NK-92 (cell line): Measurements from ENCODE around the gene KLHDC8B.

Experiments
- DNase-seq: peaks from one replicate; lab custom pipeline; 2025; ENCODE audit not compliant: unreplicated experiment; lab: John Stamatoyannopoulos, UW

The KLHDC8B gene

DNA sequence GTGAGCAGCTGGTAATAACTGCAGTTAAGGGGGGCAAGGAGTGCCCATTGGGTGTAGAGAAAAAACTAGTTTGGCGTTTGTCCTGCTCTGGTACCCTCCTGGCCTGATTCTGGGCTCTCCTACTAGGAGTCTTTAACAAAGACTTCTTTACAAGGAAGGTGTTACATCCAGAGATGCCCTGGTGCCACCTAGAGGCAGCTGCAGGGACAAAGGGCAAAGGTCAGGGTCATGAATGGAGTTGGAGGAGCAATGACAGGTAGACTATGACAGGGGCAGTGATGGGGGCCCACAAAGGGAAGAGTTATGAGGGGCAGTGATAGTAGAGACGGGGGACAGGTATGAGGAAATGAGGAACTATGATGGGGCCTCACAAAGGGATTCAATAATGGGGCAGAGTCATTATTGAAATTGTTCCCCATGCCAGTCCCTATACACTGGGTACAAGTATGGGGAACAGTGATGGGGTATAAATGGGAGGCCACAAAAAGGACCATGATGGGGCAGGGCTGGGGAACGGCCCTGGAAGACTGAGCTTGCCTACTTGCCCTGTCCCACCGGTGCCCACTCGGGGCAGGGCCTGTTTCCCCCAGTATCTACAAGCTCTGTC is 13.2 kb upstream of the KLHDC8B start:
- DNase-seq, result no peak

DNA sequence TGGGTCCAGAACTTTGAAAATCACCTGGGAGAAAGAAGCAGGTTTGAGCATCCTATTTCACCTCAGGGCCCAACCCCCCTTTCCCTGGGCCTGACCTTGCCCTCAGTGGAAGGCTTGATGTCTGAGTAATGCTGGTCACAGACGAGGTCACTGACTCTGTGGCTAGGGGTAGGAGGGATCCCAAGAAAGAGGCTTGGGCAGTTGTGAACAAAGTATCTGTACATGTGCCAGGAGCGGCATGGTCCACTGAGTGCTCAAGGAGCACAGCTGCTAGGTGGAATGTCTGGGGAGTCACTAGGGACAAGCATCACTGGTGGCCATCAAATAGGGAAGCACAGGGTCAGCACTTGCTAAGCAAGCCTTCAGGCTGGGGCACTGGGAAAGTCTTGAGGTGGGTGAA is 12.6 kb upstream of the KLHDC8B start:
- DNase-seq, result no peak

DNA sequence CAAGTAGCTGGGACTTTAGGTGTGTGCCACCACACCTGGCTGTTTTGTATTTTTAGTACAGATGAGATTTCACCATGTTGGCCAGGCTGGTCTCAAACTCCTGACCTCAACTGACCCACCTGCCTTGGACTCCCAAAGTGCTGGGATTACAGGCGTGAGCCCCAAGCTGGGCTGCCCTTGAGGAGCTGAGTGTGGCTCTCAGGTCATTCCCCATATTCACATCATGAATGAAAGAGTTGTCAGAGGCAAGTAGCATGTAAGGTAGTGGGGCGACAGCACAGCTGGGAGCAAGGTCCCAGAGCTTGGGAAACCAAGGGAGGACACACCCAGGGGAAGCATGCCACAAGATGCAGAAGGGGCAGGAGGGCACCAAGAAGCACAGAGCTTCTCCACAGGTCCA is 10.2 kb upstream of the KLHDC8B start:
- DNase-seq, result no peak

DNA sequence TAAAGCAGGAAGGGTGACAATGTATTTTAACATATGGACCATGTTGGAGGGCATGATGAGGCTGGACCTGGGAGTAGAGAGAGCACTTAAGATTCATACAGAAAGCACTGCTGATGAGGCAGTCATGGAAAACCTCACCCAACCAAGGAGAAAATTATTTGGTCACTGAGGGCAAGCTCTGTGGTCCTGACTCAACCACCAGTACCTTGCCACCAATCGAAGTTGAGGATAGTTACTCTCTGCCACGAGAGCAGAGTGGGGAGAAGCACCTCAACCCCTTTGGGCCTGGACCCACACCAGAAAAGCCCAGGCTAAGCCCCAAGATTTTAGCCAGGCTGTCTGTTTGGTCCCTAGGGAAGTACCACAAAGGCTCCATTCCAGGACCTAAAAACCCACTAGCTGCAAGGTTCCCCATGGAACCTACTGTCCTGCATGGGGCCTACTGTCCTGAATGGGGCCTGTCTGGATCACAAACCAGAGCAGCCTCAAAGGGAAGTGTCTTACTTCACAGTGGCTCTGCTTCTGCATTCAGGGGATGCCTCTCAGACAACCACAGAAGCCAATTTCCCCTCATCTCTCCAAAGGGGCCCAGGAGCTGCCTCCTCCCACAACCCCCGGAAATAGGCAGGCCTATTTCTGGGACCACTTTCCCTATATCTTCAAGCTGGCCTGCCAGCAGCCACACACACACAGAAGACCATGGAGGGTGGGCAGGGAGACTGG is 9.4 kb upstream of the KLHDC8B start:
- no peak for DNase-seq

DNA sequence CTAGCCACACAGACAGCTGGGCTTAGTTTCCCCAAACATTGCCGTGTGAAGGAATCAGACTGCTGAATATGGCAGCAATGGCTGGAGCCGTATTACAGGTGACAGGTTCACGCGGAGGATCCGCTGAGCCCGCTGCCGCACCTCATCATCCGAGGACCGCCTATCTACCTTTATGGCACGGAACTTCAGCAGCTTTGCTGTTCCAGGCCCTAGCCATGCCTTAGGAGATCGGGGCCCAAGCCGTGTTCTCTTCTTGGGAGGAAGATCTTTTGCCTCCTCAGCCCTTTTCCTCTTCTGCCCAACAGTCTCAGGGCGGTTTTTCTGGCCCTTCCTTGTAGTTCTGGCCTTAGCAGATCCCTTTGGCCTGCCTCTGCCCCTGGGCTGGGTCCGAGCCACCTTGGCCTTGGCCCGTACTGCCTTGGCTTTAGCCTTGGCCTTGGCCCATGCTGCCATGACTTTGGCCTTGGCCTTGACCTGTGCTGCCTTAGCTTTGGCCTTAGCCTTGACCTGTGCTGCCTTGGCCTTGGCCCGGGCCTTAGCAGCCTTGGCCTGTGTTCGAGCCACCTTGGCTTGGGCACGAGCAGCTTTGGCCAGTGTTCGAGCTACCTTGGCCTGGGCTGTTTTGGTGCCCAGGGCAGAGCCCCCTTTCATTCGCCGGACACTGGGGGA is 8.5 kb upstream of the KLHDC8B start:
- no peak for DNase-seq

DNA sequence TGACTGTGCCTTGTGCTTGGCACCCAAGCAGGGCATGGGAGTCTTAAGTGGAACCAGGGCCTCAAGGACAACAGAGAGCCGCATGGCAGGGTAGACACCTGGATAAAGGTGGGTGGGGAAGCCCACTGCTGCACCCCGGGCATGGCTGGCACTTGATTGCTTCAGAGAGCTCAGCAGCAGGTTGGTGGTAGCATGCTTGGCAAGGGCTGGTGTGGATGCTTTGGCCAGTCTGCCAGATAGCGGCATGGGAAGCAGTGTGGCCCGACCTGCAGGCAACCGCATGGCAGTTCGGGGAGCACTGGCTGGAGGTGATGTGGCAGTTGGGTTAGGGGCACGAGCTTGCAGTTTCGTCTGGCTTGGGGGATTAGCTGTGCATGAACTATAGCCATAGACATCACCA is 7.8 kb upstream of the KLHDC8B start:
- no peak for DNase-seq

DNA sequence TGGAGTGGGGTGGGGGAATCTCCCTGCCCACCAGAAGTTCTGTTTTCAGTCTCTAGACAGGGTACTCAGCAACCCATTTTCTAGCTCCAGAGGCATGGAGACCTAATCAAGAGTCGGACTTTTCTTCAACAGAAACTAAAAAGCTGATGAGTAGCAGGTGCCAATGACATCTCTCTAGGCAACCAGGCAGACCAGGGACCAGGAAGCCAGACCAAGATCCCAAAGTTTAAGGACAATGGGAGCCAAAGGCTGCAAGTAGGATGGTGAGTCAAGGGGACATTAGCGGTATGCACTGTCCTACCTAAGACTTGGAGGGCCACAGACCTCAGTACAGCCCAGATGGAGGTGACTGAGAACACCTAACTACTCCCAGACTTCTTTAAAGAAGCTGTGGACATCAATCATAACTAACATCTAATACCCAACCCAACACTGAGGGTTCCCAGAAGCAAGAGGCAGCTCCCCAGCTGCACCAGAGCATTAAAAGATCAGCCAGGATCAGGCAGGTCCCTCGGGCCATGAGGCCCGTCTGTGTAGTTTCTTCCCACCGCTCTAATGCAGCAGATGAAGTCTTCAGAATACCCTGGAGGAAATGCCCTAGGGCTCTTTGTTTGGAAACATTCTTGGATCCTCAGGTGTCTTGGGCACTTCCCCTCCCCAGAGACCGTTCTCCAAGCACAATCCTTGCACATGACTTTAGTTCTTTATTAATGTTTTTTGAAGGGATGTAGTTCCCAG is 6.2 kb upstream of the KLHDC8B start:
- no peak for DNase-seq

DNA sequence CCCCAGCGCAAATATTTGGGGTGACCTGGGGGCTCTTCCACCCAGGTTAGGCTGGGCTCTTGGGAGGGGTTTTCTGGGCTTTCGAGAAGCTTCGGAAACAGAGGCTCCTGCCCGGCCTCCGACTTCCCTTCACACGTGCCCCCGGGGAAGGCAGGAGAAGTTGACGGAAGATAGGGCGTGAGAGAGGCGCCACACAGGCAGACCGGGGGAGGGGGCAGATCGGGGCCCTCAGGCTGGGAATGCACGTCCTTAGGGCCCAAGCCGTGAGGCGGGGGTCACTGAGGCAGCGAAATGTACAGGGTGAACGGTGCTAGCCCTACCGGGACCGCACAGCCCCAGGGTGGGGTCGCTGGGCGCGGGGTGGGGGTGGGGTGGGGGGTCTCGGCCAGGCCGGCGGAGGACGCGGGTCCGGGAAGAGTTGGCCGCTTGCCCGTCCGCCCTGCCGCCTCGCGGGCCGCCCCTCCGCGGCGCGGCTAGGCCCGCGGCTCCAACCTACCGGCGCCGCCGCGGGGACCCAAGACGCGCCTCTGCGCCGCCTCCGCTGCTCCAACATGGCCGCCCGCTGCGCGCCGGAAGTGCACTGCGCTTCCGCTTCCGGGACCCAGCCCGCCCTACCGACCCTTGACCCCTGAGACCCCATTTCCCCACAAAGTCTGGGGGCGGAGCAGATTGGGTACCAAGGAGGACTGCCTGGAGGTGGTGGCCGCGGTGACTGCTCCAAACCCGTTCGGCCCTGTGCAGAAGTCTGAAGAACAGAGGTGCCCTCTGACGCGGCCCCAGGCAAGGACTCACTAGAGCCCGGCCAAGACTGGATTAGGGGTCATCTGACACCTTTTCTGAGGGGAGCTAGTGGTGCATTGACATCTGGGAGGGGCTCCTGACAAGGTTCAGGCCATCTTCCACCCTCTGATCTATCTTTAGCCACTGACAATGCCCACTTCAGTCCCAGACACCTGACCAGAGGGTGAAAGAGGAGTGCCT is 5.3 kb upstream of the KLHDC8B start, which contains the start of gene CCDC71:
Gene CCDC71 (minus strand): TSS at position 561 of the 981 bp plus-strand sequence. CDS start 2,123 bp downstream, outside the sequence.
- DNase-seq, result no peak

DNA sequence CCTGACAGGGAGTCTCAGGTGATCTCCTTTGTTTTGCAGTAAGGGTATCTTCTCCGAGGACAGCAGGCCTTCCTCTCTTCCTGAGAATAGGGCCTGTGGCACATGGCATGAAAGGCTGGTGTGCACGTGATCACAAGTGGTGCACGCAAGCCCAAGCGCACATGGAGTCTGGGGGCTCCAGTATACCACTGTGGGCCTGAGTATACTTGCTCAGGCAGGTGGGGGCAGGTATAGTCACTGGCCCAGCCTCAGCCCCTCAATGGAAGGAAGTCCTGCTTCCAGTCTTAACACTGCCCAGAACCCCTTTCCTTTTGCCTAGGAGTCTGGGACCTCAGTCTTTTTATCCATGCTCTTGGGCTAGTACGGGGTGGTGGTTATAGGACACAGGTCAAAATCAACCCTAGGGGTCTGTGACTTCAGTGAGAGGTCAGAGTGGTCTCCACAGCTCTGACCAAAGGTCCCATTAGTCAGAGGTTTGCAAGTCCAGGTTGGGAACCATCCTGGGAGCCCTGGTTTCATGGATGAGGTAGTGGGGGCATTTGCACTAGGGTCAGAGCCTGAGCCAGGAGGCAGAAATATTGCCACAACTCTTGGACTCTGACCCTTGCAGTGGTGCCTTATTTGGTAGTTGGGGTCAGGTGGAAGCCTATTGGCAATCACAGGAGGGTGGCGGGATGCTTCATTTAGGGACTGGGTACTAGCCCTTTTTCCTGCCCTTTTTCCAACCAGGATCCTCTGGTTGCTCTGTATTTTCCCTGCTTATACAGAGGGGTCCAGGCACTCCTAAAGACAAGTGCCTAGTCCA is 4.4 kb upstream of the KLHDC8B start:
- DNase-seq, result no peak

DNA sequence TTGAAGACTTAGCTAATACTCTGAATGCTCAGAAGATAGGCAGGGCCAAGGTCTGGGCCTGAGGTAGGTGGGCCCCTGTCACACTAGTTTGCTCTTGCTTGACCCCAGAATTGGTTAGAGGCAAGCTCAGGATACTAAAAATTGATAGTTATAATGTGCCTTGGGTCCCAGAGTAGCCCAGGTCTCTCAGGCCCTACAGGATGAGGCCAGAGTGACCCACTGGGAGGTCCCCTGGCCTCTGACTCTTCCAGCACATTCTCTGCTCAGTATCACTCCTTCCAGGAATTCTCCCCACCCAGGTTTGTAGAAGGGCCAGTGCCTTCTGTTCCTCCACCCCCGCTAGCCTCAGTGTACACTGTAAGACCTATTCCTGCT is 667 bp upstream of the KLHDC8B start:
- no peak for DNase-seq

DNA sequence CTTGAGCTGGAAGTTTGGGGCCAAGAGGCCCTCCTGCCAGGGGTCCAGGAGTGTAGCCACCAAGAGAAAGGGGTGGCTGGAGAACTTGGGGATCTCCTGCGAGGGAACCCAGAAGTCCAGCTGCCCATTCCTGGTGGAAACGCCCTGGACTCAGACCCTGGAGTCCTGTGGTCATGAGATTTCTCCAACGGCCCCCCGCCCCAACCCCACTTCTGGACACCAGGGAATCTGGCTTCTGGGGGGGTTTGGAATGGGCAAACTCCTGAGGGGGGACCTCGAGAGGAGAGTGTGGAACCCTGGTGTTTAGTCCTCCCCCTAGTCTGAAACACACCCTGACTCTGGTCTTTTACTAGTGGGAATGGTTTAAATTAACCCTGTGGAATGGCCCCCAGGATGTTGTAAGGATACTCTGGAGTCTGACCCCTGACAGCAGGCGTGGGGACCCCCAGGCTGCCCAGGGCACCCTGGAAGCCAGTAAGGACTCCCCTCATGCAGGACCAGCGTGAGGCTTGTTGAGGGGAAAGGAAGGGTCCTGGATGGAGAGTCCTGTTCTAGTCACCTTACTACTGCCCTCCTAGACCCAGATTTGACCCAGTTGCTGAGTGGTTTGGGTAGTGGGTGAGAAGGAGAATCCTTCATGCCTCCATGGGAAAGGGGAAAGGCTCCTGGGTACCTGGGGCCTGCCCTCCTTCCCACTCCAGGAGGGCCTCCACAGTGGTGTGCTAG is 540 bp downstream of the KLHDC8B start:
- DNase-seq, result no peak

DNA sequence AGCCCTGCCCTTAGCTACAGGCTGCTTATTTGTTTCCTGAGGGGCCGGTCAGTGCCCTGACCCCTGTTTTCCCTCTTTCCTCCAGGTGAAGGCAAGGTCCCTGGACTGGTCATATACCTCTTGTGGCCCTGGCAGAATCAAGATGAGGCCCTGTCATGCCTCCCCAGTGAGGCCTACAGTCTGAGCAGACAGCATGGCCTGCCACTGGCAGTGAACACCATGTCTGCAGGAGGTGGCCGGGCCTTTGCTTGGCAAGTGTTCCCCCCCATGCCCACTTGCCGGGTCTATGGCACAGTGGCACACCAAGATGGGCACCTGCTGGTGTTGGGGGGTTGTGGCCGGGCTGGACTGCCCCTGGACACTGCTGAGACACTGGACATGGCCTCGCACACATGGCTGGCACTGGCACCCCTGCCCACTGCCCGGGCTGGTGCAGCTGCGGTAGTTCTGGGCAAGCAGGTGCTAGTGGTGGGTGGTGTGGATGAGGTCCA is 1.2 kb downstream of the KLHDC8B start:
- no peak for DNase-seq

DNA sequence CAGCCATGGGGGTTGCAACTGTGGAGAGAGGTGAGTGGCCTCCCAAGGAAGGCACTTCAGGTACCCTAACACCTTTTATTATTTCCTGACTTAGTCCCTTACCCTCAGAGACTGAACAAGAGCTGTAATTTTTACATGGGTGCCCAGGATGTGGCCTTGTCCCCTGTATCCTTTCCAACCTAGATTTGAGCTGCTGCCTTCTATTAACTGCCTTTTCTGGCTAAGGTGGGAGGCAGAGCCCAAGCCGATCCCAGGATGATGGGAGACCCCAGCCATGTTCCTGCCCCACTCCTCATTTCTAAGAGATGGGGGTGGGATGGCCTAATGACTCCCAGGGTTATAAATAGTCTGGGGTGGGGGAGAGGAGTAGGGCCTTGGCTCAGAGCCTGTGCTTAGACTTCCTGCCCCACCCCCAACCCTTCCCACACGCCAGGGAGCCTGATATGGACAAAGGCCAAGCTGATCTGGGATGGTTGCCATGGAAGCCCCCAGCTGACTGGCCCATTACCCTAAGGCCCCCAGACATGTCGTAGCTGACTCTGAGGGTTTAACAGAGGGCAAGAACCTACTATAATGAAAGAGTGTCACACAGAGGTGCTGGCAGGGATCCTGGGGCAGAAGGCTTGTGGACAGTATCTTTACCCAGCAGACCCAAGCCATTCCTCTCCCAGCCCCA is 1.9 kb downstream of the KLHDC8B start:
- DNase-seq, result no peak

DNA sequence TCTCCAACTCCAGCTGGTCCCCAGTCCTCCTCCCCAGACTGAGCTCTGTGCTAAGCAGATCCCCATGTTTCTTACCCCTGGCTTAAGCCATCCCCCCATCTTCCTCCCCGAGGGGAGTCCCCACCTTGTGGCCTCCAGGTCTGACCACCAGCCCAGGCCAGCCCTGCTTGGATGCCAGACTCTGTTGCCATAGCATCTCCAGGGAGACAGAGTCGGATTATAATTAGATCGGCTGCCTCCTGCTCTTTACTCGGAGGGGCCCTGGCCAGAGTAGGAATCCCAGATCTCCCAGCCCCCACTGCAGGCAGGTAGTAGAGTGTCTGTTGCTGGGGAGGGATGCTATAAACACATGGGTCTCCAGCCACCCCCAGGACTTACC is 2.4 kb downstream of the KLHDC8B start:
- no peak for DNase-seq

DNA sequence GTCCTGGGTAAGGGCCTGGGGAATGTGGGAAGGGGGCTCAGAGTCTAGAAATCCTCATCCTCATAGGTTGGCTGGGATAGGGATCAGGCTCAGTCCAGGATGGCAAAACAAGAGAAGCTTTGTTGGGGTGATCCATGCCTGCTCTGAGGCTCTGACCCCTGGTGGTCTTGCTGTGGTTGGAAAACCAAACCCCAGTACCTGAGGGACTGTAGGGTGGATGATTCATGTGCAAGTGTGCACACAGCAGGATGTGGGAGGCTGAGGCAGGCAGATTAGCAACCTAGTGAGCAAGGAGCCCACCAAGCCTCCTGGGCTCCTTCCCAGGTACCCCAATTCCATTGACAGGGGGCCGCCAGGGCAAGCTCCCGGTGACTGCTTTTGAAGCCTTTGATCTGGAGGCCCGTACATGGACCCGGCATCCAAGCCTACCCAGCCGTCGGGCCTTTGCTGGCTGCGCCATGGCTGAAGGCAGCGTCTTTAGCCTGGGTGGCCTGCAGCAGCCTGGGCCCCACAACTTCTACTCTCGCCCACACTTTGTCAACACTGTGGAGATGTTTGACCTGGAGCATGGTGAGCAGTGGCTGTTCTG is 3.1 kb downstream of the KLHDC8B start:
- no peak for DNase-seq

DNA sequence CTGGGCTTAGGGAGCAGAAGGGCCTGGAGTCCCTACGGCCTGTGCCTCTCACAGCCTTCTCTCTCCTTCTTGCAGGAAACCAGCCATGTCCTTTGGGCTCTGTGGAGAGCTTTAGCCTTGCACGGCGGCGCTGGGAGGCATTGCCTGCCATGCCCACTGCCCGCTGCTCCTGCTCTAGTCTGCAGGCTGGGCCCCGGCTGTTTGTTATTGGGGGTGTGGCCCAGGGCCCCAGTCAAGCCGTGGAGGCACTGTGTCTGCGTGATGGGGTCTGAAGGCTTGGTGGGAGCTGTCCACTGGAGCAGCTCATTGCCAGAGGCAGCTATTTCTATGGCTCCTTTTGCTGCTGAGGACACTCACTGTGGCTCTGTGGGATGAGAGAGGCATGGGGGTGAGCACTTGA is 4.1 kb downstream of the KLHDC8B start:
- no peak for DNase-seq

DNA sequence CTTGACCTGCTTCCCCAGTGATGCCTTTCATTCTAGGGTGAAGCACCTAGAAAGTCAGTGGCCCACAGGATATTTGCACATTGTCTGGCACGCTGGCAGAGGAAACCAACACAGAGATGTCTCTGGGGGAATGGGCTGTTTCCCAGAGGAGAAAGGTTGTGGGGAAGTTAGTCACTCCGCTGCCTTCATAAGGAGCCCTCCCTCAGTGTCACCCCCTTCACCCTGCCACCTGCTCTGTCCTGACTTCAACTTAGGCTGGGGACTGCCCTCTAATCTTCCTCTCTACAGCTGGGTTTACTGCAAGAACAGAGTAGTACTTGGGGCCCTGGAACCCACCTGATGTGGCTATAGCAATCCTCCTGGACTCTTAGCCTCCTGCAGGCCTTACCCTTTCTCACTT is 5.7 kb downstream of the KLHDC8B start:
- DNase-seq, result no peak

DNA sequence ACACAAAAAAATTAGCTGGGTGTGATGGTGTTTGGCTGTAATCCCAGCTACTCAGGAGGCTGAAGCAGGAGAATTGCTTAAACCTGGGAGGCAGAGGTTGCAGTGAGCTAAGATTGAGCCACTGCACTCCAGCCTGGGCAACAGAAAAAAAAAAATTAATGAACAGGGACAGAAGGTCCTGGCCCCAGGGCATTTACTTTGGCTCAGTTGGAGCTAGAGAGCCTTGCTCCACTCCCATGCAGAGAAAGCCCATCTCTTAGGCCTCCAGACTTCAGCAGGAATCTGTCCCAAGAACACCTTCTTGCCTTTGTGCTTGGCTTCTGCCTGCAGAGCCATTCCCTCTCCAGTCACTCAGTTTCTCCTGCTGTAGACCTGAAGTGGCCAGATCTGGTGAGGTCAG is 8.7 kb downstream of the KLHDC8B start:
- DNase-seq, result no peak
